Left ventricle myocardium inferior (tissue), 1 donor: ENCODE data around the gene DAPK1. TPM values are rescaled to one million over a fixed set of nuclear protein-coding genes. Genes with fewer than 3 reads are reported as not detected.

Experiments used
- DNase-seq: peaks from one replicate; pipeline ENCODE4 v3.0.0-alpha.2; 2020
- H3K27ac ChIP-seq: fragments of 200-600 bp; replicated peaks from 2 replicates; pipeline ENCODE4 v1.8.0; 2021
- H3K27me3 ChIP-seq: fragments of 200-600 bp; 2 replicates; pipeline ENCODE4 v1.8.0; 2021; ENCODE audit warnings: low read depth
- H3K36me3 ChIP-seq: fragments of 200-600 bp; 2 replicates; pipeline ENCODE4 v1.8.0; 2021
- H3K4me1 ChIP-seq: fragments of 200-600 bp; 2 replicates; pipeline ENCODE4 v1.8.0; 2021
- H3K4me3 ChIP-seq: fragments of 200-600 bp; 2 replicates; pipeline ENCODE4 v1.8.0; 2021; ENCODE audit warnings: mild to moderate bottlenecking, moderate library complexity
- H3K9me3 ChIP-seq: fragments of 200-600 bp; replicated peaks from 2 replicates; pipeline ENCODE4 v1.8.0; 2021
- intact Hi-C: fragments of 100-400 bp; cut with micrococcal nuclease; formaldehyde crosslinking; loops from one replicate; pipeline ENCODE4 v1.11.0; 2022
- total RNA-seq: library from RNA; stranded (reverse); fragmentation: NEBNext Ultra II Directional; extraction: Animal tissue kit (Norgen Biotek cat#: 25700); gene quantifications from one replicate; pipeline ENCODE4 v1.2.1, GENCODE V29; 2021
- TF ChIP-seq, protein P1 (sequence below): fragments of 200-600 bp; IDR thresholded peaks from 2 replicates; pipeline ENCODE4 v1.8.0; 2021; ENCODE audit warnings: antibody characterized with exemption, mild to moderate bottlenecking, borderline replicate concordance
- donor health status: DM: no; HTN: yes; CAD: no; lungs with severe emphysema.

DAPK1 gene
- total RNA-seq, 1 donor from 2014 or later, result 5.5 TPM

DNA sequence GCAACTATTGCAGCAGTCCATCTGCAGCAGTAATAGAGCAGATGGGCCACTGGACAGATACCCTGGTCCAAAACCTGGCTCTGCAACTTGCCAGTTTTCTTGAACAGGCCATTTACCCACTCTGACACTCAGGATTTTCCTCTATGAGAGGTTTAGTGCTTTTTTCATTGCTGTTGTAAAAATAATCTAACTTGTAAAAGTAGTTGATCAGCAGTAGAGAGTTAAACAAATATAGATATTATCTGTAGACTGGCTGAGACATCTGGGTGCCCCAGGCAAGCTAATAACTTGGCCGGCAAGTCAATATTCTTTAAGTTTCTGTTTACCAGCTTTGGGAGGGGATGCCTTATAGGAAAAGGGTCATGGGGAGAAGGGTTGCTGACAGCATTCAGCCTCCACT lies 4.1 kb downstream of the DAPK1 start:
- Histone ChIP-seq H3K4me3 (no peak overlapping the region), H3K36me3 (no peaks in the 10 kb centered on the region), H3K4me1 (peaks cover 21% of the 10 kb centered on the region), H3K27ac (no peak overlapping the region), H3K9me3 (no peaks in the 10 kb centered on the region), H3K27me3 (peaks cover 25% of the 10 kb centered on the region)
- intact Hi-C loops, result no loop called here
- TF ChIP-seq, protein P1, sequence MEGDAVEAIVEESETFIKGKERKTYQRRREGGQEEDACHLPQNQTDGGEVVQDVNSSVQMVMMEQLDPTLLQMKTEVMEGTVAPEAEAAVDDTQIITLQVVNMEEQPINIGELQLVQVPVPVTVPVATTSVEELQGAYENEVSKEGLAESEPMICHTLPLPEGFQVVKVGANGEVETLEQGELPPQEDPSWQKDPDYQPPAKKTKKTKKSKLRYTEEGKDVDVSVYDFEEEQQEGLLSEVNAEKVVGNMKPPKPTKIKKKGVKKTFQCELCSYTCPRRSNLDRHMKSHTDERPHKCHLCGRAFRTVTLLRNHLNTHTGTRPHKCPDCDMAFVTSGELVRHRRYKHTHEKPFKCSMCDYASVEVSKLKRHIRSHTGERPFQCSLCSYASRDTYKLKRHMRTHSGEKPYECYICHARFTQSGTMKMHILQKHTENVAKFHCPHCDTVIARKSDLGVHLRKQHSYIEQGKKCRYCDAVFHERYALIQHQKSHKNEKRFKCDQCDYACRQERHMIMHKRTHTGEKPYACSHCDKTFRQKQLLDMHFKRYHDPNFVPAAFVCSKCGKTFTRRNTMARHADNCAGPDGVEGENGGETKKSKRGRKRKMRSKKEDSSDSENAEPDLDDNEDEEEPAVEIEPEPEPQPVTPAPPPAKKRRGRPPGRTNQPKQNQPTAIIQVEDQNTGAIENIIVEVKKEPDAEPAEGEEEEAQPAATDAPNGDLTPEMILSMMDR, result no peak
- no peak for DNase-seq

DNA sequence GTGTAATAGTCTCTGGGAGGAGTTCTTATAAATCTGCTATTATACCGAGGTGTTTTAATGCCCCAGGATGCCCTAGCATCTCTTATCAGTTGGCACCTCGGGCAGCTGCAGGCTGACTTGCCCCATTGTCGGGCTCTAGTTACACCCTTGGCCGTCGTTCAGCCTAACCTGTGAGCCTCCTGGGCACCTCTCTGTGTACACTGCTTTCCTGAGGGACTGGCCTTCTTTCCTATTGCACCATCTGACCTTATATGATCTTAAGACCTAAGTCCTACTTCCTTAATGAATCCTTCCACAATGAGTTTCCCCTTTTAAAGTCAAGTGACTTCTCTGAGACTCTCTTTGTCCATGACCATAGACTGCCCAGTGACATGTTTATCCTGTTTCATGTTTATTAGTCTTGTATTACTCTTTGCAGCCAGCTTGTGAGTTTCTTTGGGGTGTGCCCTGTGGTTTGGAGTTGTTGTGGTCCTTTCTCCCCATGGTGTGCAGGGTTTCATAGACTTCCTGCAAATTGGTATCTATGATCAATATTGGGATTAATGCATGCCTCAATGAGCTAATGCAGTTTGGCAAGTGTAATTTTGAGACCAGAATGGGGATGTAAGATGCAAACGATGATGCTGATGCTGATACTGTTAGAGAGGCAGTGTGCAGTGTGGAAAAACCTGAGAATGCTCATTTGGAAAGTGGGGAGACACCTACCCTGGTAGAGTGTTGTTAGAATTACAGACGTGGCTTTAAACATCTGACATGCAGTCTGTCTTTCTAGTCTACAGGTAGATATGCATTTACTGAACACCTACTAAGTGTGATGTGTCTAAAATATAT lies 4.9 kb downstream of the DAPK1 start:
- TF ChIP-seq, protein P1, result no peak
- Histone ChIP-seq H3K9me3 (no peaks in the 10 kb centered on the region), H3K27ac (no peak overlapping the region), H3K4me3 (no peak overlapping the region), H3K27me3 (peaks cover 17% of the 10 kb centered on the region), H3K36me3 (no peaks in the 10 kb centered on the region), H3K4me1 (peaks cover 14% of the 10 kb centered on the region)
- intact Hi-C loops, result no loop called here
- no peak for DNase-seq

DNA sequence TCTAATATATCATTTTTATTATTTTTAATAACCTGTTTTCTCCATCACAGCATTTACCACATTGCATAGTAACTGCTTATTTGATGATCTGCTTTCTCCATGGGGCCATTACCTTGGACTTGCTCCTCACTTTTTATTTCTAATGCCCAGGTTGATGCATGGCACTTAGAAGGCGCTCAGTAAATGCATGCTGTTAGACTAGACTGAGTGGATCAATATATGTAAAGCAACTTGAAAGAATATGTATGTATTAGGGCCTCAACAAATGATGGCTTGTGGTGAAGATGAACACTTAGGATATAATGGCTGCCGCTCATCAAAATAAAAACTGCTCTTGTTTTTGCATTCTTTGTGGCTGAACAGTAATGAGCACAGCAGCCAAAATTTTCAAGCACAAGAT lies 5.8 kb downstream of the DAPK1 start:
- TF ChIP-seq, protein P1, result no peak
- Histone ChIP-seq H3K4me3 (no peak overlapping the region), H3K27me3 (peaks cover 9% of the 10 kb centered on the region), H3K27ac (no peak overlapping the region), H3K4me1 (peaks cover 6% of the 10 kb centered on the region), H3K36me3 (no peaks in the 10 kb centered on the region), H3K9me3 (no peaks in the 10 kb centered on the region)
- intact Hi-C loops, result no loop called here
- DNase-seq, result no peak

DNA sequence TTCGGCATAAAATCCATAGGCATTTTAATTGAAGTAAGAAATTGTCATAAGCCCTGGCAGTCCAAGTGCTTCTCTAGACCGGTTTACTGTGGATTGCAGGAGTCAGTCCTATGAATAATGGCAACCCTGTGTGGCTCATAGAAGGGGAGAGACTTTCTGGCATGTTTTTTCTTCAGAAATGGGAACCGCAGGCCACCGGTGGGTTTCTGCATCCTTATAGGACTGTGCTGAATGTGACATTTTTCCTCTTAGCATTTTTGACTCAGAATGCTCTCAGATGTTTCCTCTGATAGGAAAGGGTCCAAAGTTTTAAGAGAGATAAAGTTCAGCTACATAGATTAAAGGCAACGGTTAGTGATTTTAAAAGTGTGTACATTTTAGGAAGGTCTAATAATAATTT lies 6.3 kb downstream of the DAPK1 start:
- peaks cover under 1% of the 10 kb centered on the region for H3K4me1 ChIP-seq
- H3K27ac ChIP-seq, result no peak overlapping the region
- H3K36me3 ChIP-seq, result no peaks in the 10 kb centered on the region
- H3K9me3 ChIP-seq, result no peaks in the 10 kb centered on the region
- TF ChIP-seq, protein P1, result no peak
- intact Hi-C loops, result no loop called here
- H3K4me3 ChIP-seq, result no peak overlapping the region
- DNase-seq, result no peak
- peaks cover 4% of the 10 kb centered on the region for H3K27me3 ChIP-seq

DNA sequence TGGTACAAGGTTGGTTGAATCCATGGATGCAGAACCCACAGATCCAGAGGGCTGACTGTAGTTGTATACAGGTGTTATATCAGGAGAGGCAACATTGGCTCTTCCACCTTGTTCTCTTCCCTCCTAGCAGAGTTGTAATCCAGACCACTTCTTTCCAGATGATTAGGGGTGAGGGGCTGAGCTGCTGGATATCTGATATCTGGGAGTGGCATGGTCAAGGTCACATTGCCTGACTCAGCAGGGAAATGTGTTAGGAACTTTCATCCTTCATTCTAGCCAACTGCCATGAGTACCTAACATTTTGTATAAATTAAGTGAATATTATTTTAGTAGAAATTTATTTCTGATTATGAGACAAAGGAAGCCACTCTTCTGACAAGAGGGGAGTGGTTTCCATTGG lies 7.3 kb downstream of the DAPK1 start:
- H3K4me1 ChIP-seq, result peaks cover 5% of the 10 kb centered on the region
- no peak for DNase-seq
- no peak overlapping the region for H3K27ac ChIP-seq
- no peaks in the 10 kb centered on the region for H3K36me3 ChIP-seq
- intact Hi-C loops, result no loop called here
- H3K27me3 ChIP-seq, result no peaks in the 10 kb centered on the region
- no peak overlapping the region for H3K4me3 ChIP-seq
- TF ChIP-seq, protein P1, result no peak
- no peaks in the 10 kb centered on the region for H3K9me3 ChIP-seq
